H9 (cell line): ENCODE data around the gene ACOX1. TPM values are rescaled to one million over a fixed set of nuclear protein-coding genes. Genes with fewer than 3 reads are reported as not detected.

Experiments used
- DNase-seq: peaks from one replicate; pipeline ENCODE4 v3.0.0-alpha.2; 2017
- H2AFZ ChIP-seq: one replicate; pipeline ENCODE4 v1.6.1; 2013; ENCODE audit warnings: mild to moderate bottlenecking, low read length, control low read depth, moderate library complexity
- H2AK5ac ChIP-seq: 2 replicates; pipeline ENCODE4 v1.6.1; 2013; ENCODE audit warnings: low read length, control low read depth, mixed read lengths; ENCODE audit not compliant: insufficient read length
- H2BK120ac ChIP-seq: one replicate; pipeline ENCODE4 v1.6.1; 2013; ENCODE audit warnings: low read depth, mild to moderate bottlenecking, low read length, control low read depth, inconsistent platforms; ENCODE audit not compliant: poor library complexity, severe bottlenecking
- H2BK12ac ChIP-seq: 2 replicates; pipeline ENCODE4 v1.6.1; 2013; ENCODE audit warnings: low read length, control low read depth, mixed read lengths, low read depth; ENCODE audit not compliant: insufficient read length
- H2BK15ac ChIP-seq: 2 replicates; pipeline ENCODE4 v1.6.1; 2013; ENCODE audit warnings: low read depth, low read length, control low read depth
- H2BK20ac ChIP-seq: one replicate; pipeline ENCODE4 v1.6.1; 2013; ENCODE audit warnings: low read depth, mild to moderate bottlenecking, low read length, control low read depth, inconsistent platforms; ENCODE audit not compliant: poor library complexity, severe bottlenecking
- H2BK5ac ChIP-seq: 2 replicates; pipeline ENCODE4 v1.6.1; 2013; ENCODE audit warnings: low read length, control low read depth, mixed read lengths; ENCODE audit not compliant: insufficient read length
- H3K14ac ChIP-seq: 2 replicates; pipeline ENCODE4 v1.6.1; 2013; ENCODE audit warnings: low read length, control low read depth; ENCODE audit not compliant: insufficient read depth
- H3K18ac ChIP-seq: 2 replicates; pipeline ENCODE4 v1.6.1; 2013; ENCODE audit warnings: low read depth, mild to moderate bottlenecking, mixed read lengths, low read length, control low read depth; ENCODE audit not compliant: insufficient read length
- H3K23ac ChIP-seq: 2 replicates; pipeline ENCODE4 v1.6.1; 2013; ENCODE audit warnings: low read length, control low read depth, mixed read lengths, low read depth; ENCODE audit not compliant: insufficient read length
- H3K23me2 ChIP-seq: 2 replicates; pipeline ENCODE4 v1.6.1; 2013; ENCODE audit warnings: low read depth, mild to moderate bottlenecking, mixed read lengths, low read length, control low read depth; ENCODE audit not compliant: insufficient read length, poor library complexity, severe bottlenecking
- H3K27ac ChIP-seq: 2 replicates; pipeline ENCODE4 v1.5.1; 2013; ENCODE audit warnings: low read length, control low read depth, mixed read lengths, low read depth; ENCODE audit not compliant: insufficient read length
- H3K27me3 ChIP-seq: 2 replicates; pipeline ENCODE4 v1.6.1; 2013; ENCODE audit warnings: low read length, control low read depth, inconsistent platforms; ENCODE audit not compliant: insufficient read depth
- H3K4ac ChIP-seq: 2 replicates; pipeline ENCODE4 v1.6.1; 2013; ENCODE audit warnings: low read depth, mild to moderate bottlenecking, control low read depth, inconsistent platforms, low read length, moderate library complexity
- H3K4me1 ChIP-seq: 2 replicates; pipeline ENCODE4 v1.6.1; 2013; ENCODE audit warnings: low read length, control low read depth, inconsistent platforms; ENCODE audit not compliant: insufficient read depth
- H3K4me2 ChIP-seq: 2 replicates; pipeline ENCODE4 v1.6.1; 2013; ENCODE audit warnings: low read length, control low read depth, mixed read lengths; ENCODE audit not compliant: insufficient read length, insufficient read depth
- H3K56ac ChIP-seq: 2 replicates; pipeline ENCODE4 v1.6.1; 2013; ENCODE audit warnings: low read depth, mild to moderate bottlenecking, mixed read lengths, low read length, control low read depth; ENCODE audit not compliant: insufficient read length
- H3K79me1 ChIP-seq: 2 replicates; pipeline ENCODE4 v1.6.1; 2013; ENCODE audit warnings: low read depth, mild to moderate bottlenecking, moderate library complexity, low read length, control low read depth, inconsistent platforms; ENCODE audit not compliant: insufficient read depth, poor library complexity, severe bottlenecking
- H3K79me2 ChIP-seq: 2 replicates; pipeline ENCODE4 v1.6.1; 2013; ENCODE audit warnings: low read length, control low read depth, inconsistent platforms; ENCODE audit not compliant: insufficient read depth
- H3K9ac ChIP-seq: 2 replicates; pipeline ENCODE4 v1.6.1; 2013; ENCODE audit warnings: low read length, control low read depth, mixed read lengths; ENCODE audit not compliant: insufficient read length; ENCODE audit errors: extremely low read depth
- H3K9me3 ChIP-seq: one replicate; pipeline ENCODE4 v1.6.1; 2013; ENCODE audit warnings: low read depth, low read length, inconsistent platforms; ENCODE audit not compliant: control insufficient read depth
- H3T11ph ChIP-seq: one replicate; pipeline ENCODE4 v1.6.1; 2013; ENCODE audit warnings: mild to moderate bottlenecking, low read length, control low read depth, inconsistent platforms
- H4K20me1 ChIP-seq: one replicate; pipeline ENCODE4 v1.6.1; 2013; ENCODE audit not compliant: control insufficient read depth, insufficient read length, insufficient read depth
- H4K5ac ChIP-seq: 2 replicates; pipeline ENCODE4 v1.6.1; 2013; ENCODE audit warnings: low read depth, mild to moderate bottlenecking, mixed read lengths, low read length, control low read depth; ENCODE audit not compliant: insufficient read length
- H4K8ac ChIP-seq: replicated peaks from 2 replicates; pipeline ENCODE4 v1.6.1; 2013; ENCODE audit warnings: low read length, control low read depth, mixed read lengths, low read depth; ENCODE audit not compliant: insufficient read length
- H4K91ac ChIP-seq: 2 replicates; pipeline ENCODE4 v1.6.1; 2013; ENCODE audit warnings: low read depth, mild to moderate bottlenecking, moderate library complexity, mixed read lengths, low read length, control low read depth; ENCODE audit not compliant: insufficient read length
- H3K27ac Mint-ChIP-seq, 3 experiments: 2 replicates in 2 of 3; 3 replicates in 1 of 3; pipeline ENCODE4 v1.8.0; 2020 to 2021; ENCODE audit warnings: mixed read lengths in 3 of 3, mild to moderate bottlenecking in 1 of 3, moderate library complexity in 1 of 3
- H3K27me3 Mint-ChIP-seq: 2 replicates; pipeline ENCODE4 v1.8.0; 2021; ENCODE audit warnings: low read depth, mild to moderate bottlenecking, moderate library complexity, mixed read lengths
- H3K36me3 Mint-ChIP-seq, 3 experiments: 2 replicates in 2 of 3; 3 replicates in 1 of 3; pipeline ENCODE4 v1.8.0; 2020 to 2021; ENCODE audit warnings: low read depth in 3 of 3, mixed read lengths in 3 of 3; ENCODE audit not compliant: insufficient read depth in 1 of 3
- H3K4me1 Mint-ChIP-seq, 2 experiments: 2 replicates each; pipeline ENCODE4 v1.8.0; 2020; ENCODE audit warnings: mixed read lengths in 2 of 2
- H3K4me3 Mint-ChIP-seq, 2 experiments: 2 replicates in 1 of 2; 3 replicates in 1 of 2; pipeline ENCODE4 v1.8.0; 2020 to 2021; ENCODE audit warnings: mild to moderate bottlenecking in 2 of 2, mixed read lengths in 2 of 2, moderate library complexity in 1 of 2
- H3K9me3 Mint-ChIP-seq, 2 experiments: 2 replicates in 1 of 2; 3 replicates in 1 of 2; pipeline ENCODE4 v1.8.0; 2020; ENCODE audit warnings: mild to moderate bottlenecking in 2 of 2, mixed read lengths in 2 of 2, moderate library complexity in 1 of 2
- WGBS: extraction: QIAGEN DNeasy Blood & Tissue Kit; methylation state at CpG from one replicate; pipeline ENCODE4 v1.1.7; 2013; ENCODE audit warnings: missing lambda C conversion rate, low lambda C conversion rate, mixed read lengths; ENCODE audit not compliant: insufficient read length; ENCODE audit errors: extremely low coverage; 5-methylcytosine and 5-hydroxymethylcytosine counted together
- total RNA-seq: library from RNA; stranded (reverse); gene quantifications from 2 replicates; pipeline ENCODE4 v1.2.1, GENCODE V29; 2021
- TF ChIP-seq, protein P1 (sequence below): fragments of 200-600 bp; sonication (generic); conservative IDR thresholded peaks from 3 replicates; pipeline ENCODE4 v1.8.0; 2021; ENCODE audit warnings: antibody characterized with exemption, mild to moderate bottlenecking

The ACOX1 gene
- total RNA-seq, 1 experiment from 2014 or later = 27.4 TPM

DNA sequence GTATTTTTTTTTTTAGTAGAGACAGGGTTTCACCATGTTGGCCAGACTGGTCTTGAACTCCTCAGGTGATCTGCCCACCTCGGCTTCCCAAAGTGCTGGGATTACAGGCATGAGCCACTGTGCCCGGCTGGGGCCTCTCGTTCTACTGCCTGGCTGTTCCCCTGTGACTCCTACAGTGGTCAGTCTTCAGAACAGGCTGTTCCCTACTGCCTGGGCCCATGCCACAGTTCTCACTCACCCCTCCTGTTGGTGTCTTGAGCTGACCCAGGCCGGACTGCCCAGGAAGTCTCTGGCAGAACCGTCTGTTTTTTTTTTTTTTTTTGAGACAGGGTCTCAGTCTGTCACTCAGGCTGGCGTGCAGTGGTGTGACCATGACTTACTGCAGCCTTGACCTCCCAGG is 24.9 kb upstream of the ACOX1 start:
- Mint-ChIP-seq H3K4me3 (no peak overlapping the region), H3K27me3 (no peaks in the 10 kb centered on the region), H3K9me3 (no peaks in the 10 kb centered on the region; a peak in 1 of 5 replicates), H3K36me3 (peaks cover 0 to 18% (median 9%) of the 10 kb centered on the region in 3 experiments; a peak in 5 of 7 replicates), H3K27ac (no peak overlapping the region), H3K4me1 (peaks cover 2 to 9% of the 10 kb centered on the region in 2 experiments)
- no peak overlapping the region for H2BK120ac ChIP-seq
- no peak overlapping the region for H3K56ac ChIP-seq
- no peak overlapping the region for H2AK5ac ChIP-seq
- no peak overlapping the region for H4K5ac ChIP-seq
- H3K4me1 ChIP-seq = no peaks in the 10 kb centered on the region
- no peak for DNase-seq
- WGBS = no CpG with 5 or more reads among the region's 6 CpGs
- H3K4ac ChIP-seq = no peak overlapping the region
- peaks cover 2% of the 10 kb centered on the region for H4K20me1 ChIP-seq
- H2AFZ ChIP-seq = no peak overlapping the region
- H2BK20ac ChIP-seq = no peak overlapping the region
- no peak overlapping the region for H3K4me2 ChIP-seq
- no peaks in the 10 kb centered on the region for H3K23me2 ChIP-seq
- no peaks in the 10 kb centered on the region for H3K79me1 ChIP-seq
- no peak overlapping the region for H2BK5ac ChIP-seq
- H3K27ac ChIP-seq = no peak overlapping the region
- no peaks in the 10 kb centered on the region for H3K9me3 ChIP-seq
- H3K79me2 ChIP-seq = no peaks in the 10 kb centered on the region
- H3T11ph ChIP-seq = no peak overlapping the region
- H2BK15ac ChIP-seq = no peak overlapping the region
- H2BK12ac ChIP-seq = no peak overlapping the region
- no peak overlapping the region for H4K8ac ChIP-seq
- H3K14ac ChIP-seq = no peak overlapping the region
- H3K18ac ChIP-seq = no peak overlapping the region
- no peak overlapping the region for H3K9ac ChIP-seq
- no peak overlapping the region for H4K91ac ChIP-seq
- H3K27me3 ChIP-seq = no peaks in the 10 kb centered on the region
- no peak overlapping the region for H3K23ac ChIP-seq
- TF ChIP-seq, protein P1, sequence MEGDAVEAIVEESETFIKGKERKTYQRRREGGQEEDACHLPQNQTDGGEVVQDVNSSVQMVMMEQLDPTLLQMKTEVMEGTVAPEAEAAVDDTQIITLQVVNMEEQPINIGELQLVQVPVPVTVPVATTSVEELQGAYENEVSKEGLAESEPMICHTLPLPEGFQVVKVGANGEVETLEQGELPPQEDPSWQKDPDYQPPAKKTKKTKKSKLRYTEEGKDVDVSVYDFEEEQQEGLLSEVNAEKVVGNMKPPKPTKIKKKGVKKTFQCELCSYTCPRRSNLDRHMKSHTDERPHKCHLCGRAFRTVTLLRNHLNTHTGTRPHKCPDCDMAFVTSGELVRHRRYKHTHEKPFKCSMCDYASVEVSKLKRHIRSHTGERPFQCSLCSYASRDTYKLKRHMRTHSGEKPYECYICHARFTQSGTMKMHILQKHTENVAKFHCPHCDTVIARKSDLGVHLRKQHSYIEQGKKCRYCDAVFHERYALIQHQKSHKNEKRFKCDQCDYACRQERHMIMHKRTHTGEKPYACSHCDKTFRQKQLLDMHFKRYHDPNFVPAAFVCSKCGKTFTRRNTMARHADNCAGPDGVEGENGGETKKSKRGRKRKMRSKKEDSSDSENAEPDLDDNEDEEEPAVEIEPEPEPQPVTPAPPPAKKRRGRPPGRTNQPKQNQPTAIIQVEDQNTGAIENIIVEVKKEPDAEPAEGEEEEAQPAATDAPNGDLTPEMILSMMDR = no peak
